Caco-2 (cell line): Measurements from ENCODE around the gene SLC39A6. TPM values are rescaled to one million over a fixed set of nuclear protein-coding genes. Genes with fewer than 3 reads are reported as not detected.

ENCODE experiments used
- BruUV-seq: library from RNA; stranded (reverse); fragments of 400-500 nt; replicated peaks from 2 replicates; lab custom pipeline; 2021; lab: Mats Ljungman, UMichigan
- CTCF ChIA-PET: fragments of 300-600 bp; sonication (Branson Sonifier 250); formaldehyde crosslinking; loops from one replicate; lab custom pipeline; 2022; ENCODE audit warnings: antibody characterized with exemption; lab: Charles Lee
- POLR2A ChIA-PET: fragments of 300-600 bp; sonication (Branson Sonifier 250); formaldehyde crosslinking; loops from one replicate; lab custom pipeline; 2022; ENCODE audit warnings: antibody characterized with exemption; lab: Charles Lee
- DNase-seq, 2 experiments: peaks; one replicate each; pipeline versions ENCODE4 v3.0.0 to v3.0.0-alpha.2; 2020 to 2022
- H3K27me3 ChIP-seq: replicated peaks from 2 replicates; pipeline ENCODE4 v1.6.0; 2011; ENCODE audit warnings: low read length; ENCODE audit not compliant: control insufficient read depth, insufficient read depth
- H3K36me3 ChIP-seq: 2 replicates; pipeline ENCODE4 v1.5.1; 2011; ENCODE audit warnings: low read length; ENCODE audit not compliant: control insufficient read depth, insufficient read depth
- H3K4me1 ChIP-seq: fragments of 250-450 bp; sonication (Bioruptor Pico); 2 replicates; pipeline ENCODE4 v1.5.1; 2020; ENCODE audit warnings: mild to moderate bottlenecking
- H3K4me3 ChIP-seq: 2 replicates; pipeline ENCODE4 v1.5.1; 2011; ENCODE audit warnings: low read depth, mild to moderate bottlenecking, control low read depth, low read length
- H3K9me3 ChIP-seq: fragments of 250-450 bp; sonication (Bioruptor Pico); 2 replicates; pipeline ENCODE4 v1.5.1; 2020; ENCODE audit warnings: mild to moderate bottlenecking, moderate library complexity
- H3K27ac Mint-ChIP-seq: one replicate; pipeline ENCODE4 v1.8.0; 2022; ENCODE audit warnings: mixed read lengths; ENCODE audit not compliant: unreplicated experiment
- H3K27me3 Mint-ChIP-seq: one replicate; pipeline ENCODE4 v1.8.0; 2022; ENCODE audit warnings: mixed read lengths; ENCODE audit not compliant: insufficient read depth, unreplicated experiment
- H3K36me3 Mint-ChIP-seq: one replicate; pipeline ENCODE4 v1.8.0; 2022; ENCODE audit warnings: mild to moderate bottlenecking, mixed read lengths; ENCODE audit not compliant: insufficient read depth, unreplicated experiment
- H3K4me1 Mint-ChIP-seq: one replicate; pipeline ENCODE4 v1.8.0; 2022; ENCODE audit warnings: low read depth, mixed read lengths; ENCODE audit not compliant: unreplicated experiment
- H3K4me3 Mint-ChIP-seq: one replicate; pipeline ENCODE4 v1.8.0; 2022; ENCODE audit warnings: mild to moderate bottlenecking, moderate library complexity, mixed read lengths; ENCODE audit not compliant: unreplicated experiment
- H3K9me3 Mint-ChIP-seq: one replicate; pipeline ENCODE4 v1.8.0; 2022; ENCODE audit warnings: mixed read lengths; ENCODE audit not compliant: unreplicated experiment
- CTCF ChIP-seq, 2 experiments: fragments of 200-600 bp in 1 of 2; IDR thresholded peaks; 1 replicate in 1 of 2; 2 replicates in 1 of 2; pipeline versions ENCODE4 v1.5.1 to v1.8.0; 2011 to 2022; ENCODE audit warnings: antibody characterized with exemption in 1 of 2, control low read depth in 1 of 2, inconsistent platforms in 1 of 2, low read depth in 1 of 2, low read length in 1 of 2, mild to moderate bottlenecking in 1 of 2, moderate library complexity in 1 of 2; ENCODE audit not compliant: insufficient read depth in 1 of 2, severe bottlenecking in 1 of 2, unreplicated experiment in 1 of 2
- intact Hi-C: fragments of 100-400 bp; cut with micrococcal nuclease; formaldehyde crosslinking; loops from one replicate; pipeline ENCODE4 v1.10.0; 2022; ENCODE audit not compliant: unreplicated experiment
- total RNA-seq: library from RNA; stranded (reverse); gene quantifications from 2 replicates; pipeline ENCODE4 v1.2.3, GENCODE V29; 2022

The SLC39A6 gene
- total RNA-seq, 1 experiment from 2014 or later: 19.5 TPM

DNA sequence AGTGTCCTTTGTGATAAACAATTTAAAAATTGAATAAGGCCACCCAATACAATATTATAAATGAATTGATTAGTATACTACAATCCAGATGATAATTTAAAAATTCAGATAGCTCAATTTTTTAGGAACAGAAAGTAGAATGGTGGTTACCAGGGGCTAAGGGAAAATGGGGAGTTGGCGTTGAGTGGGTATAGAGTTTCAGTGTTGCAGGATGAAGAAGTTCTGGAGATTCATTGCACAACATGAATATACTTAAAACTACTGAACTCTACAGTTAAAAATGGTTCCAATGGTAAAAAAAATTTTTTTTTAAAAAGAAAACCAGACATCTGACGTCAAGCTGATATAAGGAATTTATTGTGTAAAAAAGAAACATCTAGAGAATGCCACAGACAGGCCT lies 20.9 kb downstream of the SLC39A6 start:
- H3K27ac Mint-ChIP-seq: no peak overlapping the region
- Histone ChIP-seq H3K27me3 (no peaks in the 10 kb centered on the region), H3K9me3 (no peaks in the 10 kb centered on the region), H3K36me3 (no peaks in the 10 kb centered on the region), H3K4me3 (no peak overlapping the region), H3K4me1 (no peaks in the 10 kb centered on the region)
- H3K9me3 Mint-ChIP-seq: no peaks in the 10 kb centered on the region
- no peak for DNase-seq
- CTCF ChIA-PET: no interaction called here
- TF ChIP-seq CTCF (IDR thresholded peaks at IDR 0.05; ENCODE audit: insufficient read depth in 1 of 2, low read depth in 1 of 2, low read length in 1 of 2, severe bottlenecking in 1 of 2, unreplicated experiment in 1 of 2): no peak
- BruUV-seq: no TSS peak
- H3K4me3 Mint-ChIP-seq: no peak overlapping the region
- H3K4me1 Mint-ChIP-seq: no peaks in the 10 kb centered on the region
- intact Hi-C loops: no loop called here
- H3K36me3 Mint-ChIP-seq: peaks cover 5% of the 10 kb centered on the region
- POLR2A ChIA-PET: no interaction called here
- H3K27me3 Mint-ChIP-seq: no peaks in the 10 kb centered on the region

DNA sequence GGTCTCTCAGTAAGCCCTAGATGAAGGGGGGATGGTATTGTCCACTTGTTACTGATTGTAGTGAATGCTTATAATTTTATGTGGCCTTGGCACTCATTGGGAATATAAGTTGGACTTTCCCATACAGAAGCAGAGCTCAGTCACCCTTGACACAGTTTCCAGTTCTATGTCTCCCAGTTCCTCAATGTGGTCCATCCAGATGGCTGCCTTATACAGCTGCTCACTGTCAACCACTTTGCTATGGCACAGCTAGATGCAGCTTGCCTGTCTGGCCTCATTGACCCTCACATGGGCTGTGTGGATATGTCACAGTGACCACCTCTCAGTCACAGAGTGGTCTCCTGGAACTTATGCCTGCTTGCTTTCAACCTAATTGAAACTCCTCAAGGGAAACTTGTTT lies 21.7 kb downstream of the SLC39A6 start:
- Histone ChIP-seq H3K4me3 (no peak overlapping the region), H3K9me3 (no peaks in the 10 kb centered on the region), H3K27me3 (no peaks in the 10 kb centered on the region), H3K4me1 (no peaks in the 10 kb centered on the region), H3K36me3 (no peaks in the 10 kb centered on the region)
- POLR2A ChIA-PET: no interaction called here
- Mint-ChIP-seq H3K27ac (no peak overlapping the region), H3K9me3 (no peaks in the 10 kb centered on the region), H3K4me1 (no peaks in the 10 kb centered on the region), H3K27me3 (no peaks in the 10 kb centered on the region), H3K36me3 (peaks cover 5% of the 10 kb centered on the region), H3K4me3 (no peak overlapping the region)
- intact Hi-C loops: no loop called here
- CTCF ChIA-PET: no interaction called here
- DNase-seq: no peak
- TF ChIP-seq CTCF (IDR thresholded peaks at IDR 0.05; ENCODE audit: insufficient read depth in 1 of 2, low read depth in 1 of 2, low read length in 1 of 2, severe bottlenecking in 1 of 2, unreplicated experiment in 1 of 2): no peak
- no TSS peak for BruUV-seq

DNA sequence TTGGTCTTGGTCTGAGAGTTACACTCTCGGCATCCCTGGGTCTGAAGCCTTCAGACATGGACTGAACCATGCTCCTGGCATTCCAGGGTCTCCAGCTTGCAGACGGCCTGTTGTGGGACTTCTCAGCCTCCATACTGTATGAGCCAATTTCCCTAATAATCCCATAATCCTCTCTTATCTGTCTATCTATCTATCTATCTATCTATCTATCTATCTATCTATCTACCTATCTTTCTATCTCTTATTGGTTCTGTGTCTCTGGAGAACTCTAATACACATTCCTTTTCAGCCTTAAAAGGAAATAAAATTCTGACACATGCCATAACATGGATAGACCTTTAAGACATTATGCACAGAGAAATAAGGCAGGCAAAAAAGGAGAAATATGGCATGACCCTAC lies 24.4 kb downstream of the SLC39A6 start:
- CTCF ChIA-PET: no interaction called here
- TF ChIP-seq CTCF (IDR thresholded peaks at IDR 0.05; ENCODE audit: insufficient read depth in 1 of 2, low read depth in 1 of 2, low read length in 1 of 2, severe bottlenecking in 1 of 2, unreplicated experiment in 1 of 2): no peak

More for the DNA sequence above, 24.4 kb downstream of the SLC39A6 start:
- BruUV-seq: no TSS peak
- no peak for DNase-seq
- no peak overlapping the region for H3K4me3 Mint-ChIP-seq
- H3K27me3 Mint-ChIP-seq: no peaks in the 10 kb centered on the region
- H3K4me3 ChIP-seq: no peak overlapping the region
- no peaks in the 10 kb centered on the region for H3K9me3 Mint-ChIP-seq
- POLR2A ChIA-PET: no interaction called here
- intact Hi-C loops: no loop called here
- no peaks in the 10 kb centered on the region for H3K4me1 ChIP-seq
- H3K36me3 ChIP-seq: no peaks in the 10 kb centered on the region
- H3K36me3 Mint-ChIP-seq: no peaks in the 10 kb centered on the region
- H3K9me3 ChIP-seq: no peaks in the 10 kb centered on the region
- H3K27me3 ChIP-seq: no peaks in the 10 kb centered on the region
- H3K27ac Mint-ChIP-seq: no peak overlapping the region
- H3K4me1 Mint-ChIP-seq: no peaks in the 10 kb centered on the region
